ENCODE measurements around the gene MED14. TPM values are rescaled to one million over a fixed set of nuclear protein-coding genes. Genes with fewer than 3 reads are reported as not detected.
A peak's percentile ranks its signal among the peaks of the same experiment; 100 is the strongest.
"Not testable (repeated sequence)": the region's sequence is repeated elsewhere in the genome, so short reads cannot be mapped to it uniquely, and the experiment has no call there.

MED14 gene
- 47.0 TPM for total RNA-seq

GRCh38 chrX:40735325-40736169, at the start of gene MED14:
Gene MED14, minus strand, starts transcription at chrX:40735542. Its CDS starts 130 bp downstream, at chrX:40735412.
- DNase-seq (ENCODE audit: low spot score) (peak; percentile 94), ATAC-seq (peak; percentile 99)
- intact Hi-C loops (cut with DNase I), result no loop called here

GRCh38 chrX:40784516-40785151, 49.3 kb upstream of the MED14 start:
- intact Hi-C loops (cut with DNase I), result no loop called here
- ATAC-seq (no peak), DNase-seq (ENCODE audit: low spot score) (no peak)

GRCh38 chrX:40782644-40783259, 47.4 kb upstream of the MED14 start:
- ATAC-seq; DNase-seq (ENCODE audit: low spot score); intact Hi-C loops (cut with DNase I): not testable (repeated sequence)

GRCh38 chrX:40780951-40781350, 45.6 kb upstream of the MED14 start:
- ATAC-seq (no peak), DNase-seq (ENCODE audit: low spot score) (no peak)
- intact Hi-C loops (cut with DNase I), result no loop called here

- DNase-seq (ENCODE audit: low spot score) (no peak), ATAC-seq (no peak)
- intact Hi-C loops (cut with DNase I), result no loop called here
Measured at GRCh38 chrX:40780082-40780481, 44.7 kb upstream of the MED14 start.

GRCh38 chrX:40778861-40779575, 43.7 kb upstream of the MED14 start:
- no peak for DNase-seq (ENCODE audit: low spot score)
- intact Hi-C loops (cut with DNase I), result no loop called here

GRCh38 chrX:40773809-40774208, 38.5 kb upstream of the MED14 start:
- intact Hi-C loops (cut with DNase I), result no loop called here
- ATAC-seq, result no peak
- DNase-seq (ENCODE audit: low spot score), result no peak

More at GRCh38 chrX:40778861-40779575, 43.7 kb upstream of the MED14 start:
- no peak for ATAC-seq

GRCh38 chrX:40773188-40773587, 37.8 kb upstream of the MED14 start:
- ATAC-seq, result no peak
- no peak for DNase-seq (ENCODE audit: low spot score)
- intact Hi-C loops (cut with DNase I), result no loop called here

GRCh38 chrX:40772290-40772689, 36.9 kb upstream of the MED14 start:
- intact Hi-C loops (cut with DNase I), result no loop called here
- ATAC-seq (no peak), DNase-seq (ENCODE audit: low spot score) (no peak)

GRCh38 chrX:40761762-40762161, 26.4 kb upstream of the MED14 start:
- DNase-seq (ENCODE audit: low spot score) (no peak), ATAC-seq (no peak)
- intact Hi-C loops (cut with DNase I), result no loop called here

- intact Hi-C loops (cut with DNase I), result no loop called here
- DNase-seq (ENCODE audit: low spot score) (no peak), ATAC-seq (no peak)
Measured at GRCh38 chrX:40759374-40759773, 24.0 kb upstream of the MED14 start.

GRCh38 chrX:40757058-40757457, 21.7 kb upstream of the MED14 start:
- ATAC-seq (no peak), DNase-seq (ENCODE audit: low spot score) (no peak)
- intact Hi-C loops (cut with DNase I), result no loop called here

- intact Hi-C loops (cut with DNase I), result no loop called here
- DNase-seq (ENCODE audit: low spot score), result no peak
- ATAC-seq, result peak; percentile 36
Measured at GRCh38 chrX:40755291-40756249, 20.2 kb upstream of the MED14 start.

GRCh38 chrX:40749681-40750494, 14.5 kb upstream of the MED14 start:
- ATAC-seq, result peak; percentile 46
- DNase-seq (ENCODE audit: low spot score), result no peak
- intact Hi-C loops (cut with DNase I), result no loop called here

GRCh38 chrX:40748977-40749376, 13.6 kb upstream of the MED14 start:
- DNase-seq (ENCODE audit: low spot score) (no peak), ATAC-seq (no peak)
- intact Hi-C loops (cut with DNase I), result no loop called here

GRCh38 chrX:40746521-40746920, 11.2 kb upstream of the MED14 start:
- intact Hi-C loops (cut with DNase I), result no loop called here
- DNase-seq (ENCODE audit: low spot score), result no peak
- no peak for ATAC-seq

- intact Hi-C loops (cut with DNase I), result no loop called here
- ATAC-seq (peak; percentile 39), DNase-seq (ENCODE audit: low spot score) (no peak)
Measured at GRCh38 chrX:40736170-40736505, 796 bp upstream of the MED14 start.

GRCh38 chrX:40734971-40735324, 394 bp downstream of the MED14 start:
- intact Hi-C loops (cut with DNase I), result no loop called here
- DNase-seq (ENCODE audit: low spot score) (peak; percentile 64), ATAC-seq (no peak)
